GM12873 (cell line): Measurements from ENCODE around the gene TSR1.

Source experiments
- CTCF ChIP-seq: IDR thresholded peaks from 2 replicates; pipeline ENCODE4 v1.5.1; 2012; ENCODE audit warnings: low read depth, mild to moderate bottlenecking, moderate library complexity, low read length, control low read depth; ENCODE audit not compliant: insufficient read depth; ENCODE audit errors: missing control alignments

TSR1 gene

GRCh38 chr17:2379489-2380225, 43.4 kb upstream of the TSR1 start:
- TF ChIP-seq CTCF, result no peak

- TF ChIP-seq CTCF, result no peak
Measured at GRCh38 chr17:2378905-2379304, 42.6 kb upstream of the TSR1 start.

- no peak for TF ChIP-seq CTCF
Measured at GRCh38 chr17:2377659-2378058, 41.4 kb upstream of the TSR1 start.

DNA sequence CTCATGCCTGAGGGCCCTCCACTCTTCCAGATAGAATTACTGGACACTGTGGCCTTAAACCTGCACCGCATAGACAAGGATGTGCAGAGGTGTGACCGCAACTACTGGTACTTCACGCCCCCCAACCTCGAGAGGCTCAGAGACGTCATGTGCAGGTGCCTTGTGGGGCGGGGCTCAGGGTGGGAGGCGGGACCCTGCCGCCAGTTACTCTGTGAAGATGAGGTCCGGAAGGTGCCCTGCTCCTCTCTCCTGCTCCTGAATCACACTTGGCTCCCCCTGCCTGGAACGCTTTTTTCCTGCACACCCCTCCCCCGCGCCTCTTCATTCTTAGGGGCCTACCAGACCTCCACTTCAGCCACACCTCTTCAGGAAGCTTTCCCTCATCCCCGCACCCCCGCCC, 39.9 kb upstream of the TSR1 start:
- TF ChIP-seq CTCF, result no peak

DNA sequence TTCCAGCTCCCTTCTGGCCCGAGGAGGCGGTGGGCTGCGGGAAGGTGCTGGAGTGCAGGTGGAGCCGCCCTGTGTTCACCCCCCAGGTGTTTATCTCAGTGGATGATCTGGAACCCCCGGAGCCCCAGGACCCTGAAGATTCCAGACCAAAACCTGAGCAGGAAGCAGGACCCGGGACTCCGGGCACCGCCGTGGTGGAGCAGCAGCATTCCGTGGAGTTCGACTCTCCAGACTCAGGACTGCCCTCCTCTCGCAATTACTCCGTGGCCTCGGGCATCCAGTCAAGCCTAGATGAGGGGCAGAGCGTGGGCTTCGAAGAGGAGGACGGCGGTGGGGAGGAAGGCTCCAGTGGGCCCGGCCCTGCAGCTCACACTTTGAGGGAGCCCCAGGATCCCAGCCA, 39.1 kb upstream of the TSR1 start:
- TF ChIP-seq CTCF, result no peak

DNA sequence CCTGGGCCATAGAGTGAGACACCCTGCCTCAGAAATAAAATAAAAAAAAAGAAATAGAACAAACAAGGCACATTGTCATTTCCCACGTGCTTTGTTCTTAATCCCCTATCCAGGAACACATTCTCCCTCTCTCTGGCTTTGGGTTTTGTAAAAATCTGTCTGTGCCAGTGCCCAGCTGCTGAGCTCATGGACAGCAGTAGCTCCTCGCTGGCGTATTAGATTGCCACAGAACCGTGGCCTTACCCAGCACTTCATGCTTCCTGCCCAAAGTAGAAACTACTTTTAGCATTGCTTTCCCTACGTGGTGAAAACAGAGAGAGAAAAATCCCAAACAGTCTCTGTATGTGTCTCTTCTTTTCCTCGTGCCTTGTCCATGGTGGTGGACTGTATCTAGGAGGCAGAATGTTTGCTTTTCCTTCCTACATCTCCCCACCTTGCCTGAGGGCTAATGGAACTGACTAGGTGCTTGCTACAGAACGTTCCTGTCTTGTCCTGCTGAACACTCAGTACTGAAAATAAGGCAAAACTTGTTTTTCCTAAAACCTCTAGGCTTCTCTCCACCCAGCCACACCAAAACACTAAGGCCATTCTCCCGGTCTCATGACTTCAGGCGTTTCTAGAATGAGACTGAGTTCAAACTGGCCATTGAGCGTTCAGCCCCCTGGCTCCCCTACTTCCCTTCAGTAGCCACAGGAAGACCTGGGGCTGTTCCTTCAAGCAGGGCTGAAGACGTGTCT, 38.5 kb upstream of the TSR1 start:
- no peak for TF ChIP-seq CTCF

- no peak for TF ChIP-seq CTCF
Measured at GRCh38 chr17:2373179-2373578, 36.9 kb upstream of the TSR1 start.
